A549 (cell line): ENCODE results near the gene MYH6. TPM values are rescaled to one million over a fixed set of nuclear protein-coding genes. Genes with fewer than 3 reads are reported as not detected.
A peak's percentile ranks its signal among the peaks of the same experiment; 100 is the strongest.

Experiments used
- ATAC-seq, 2 experiments: fragments of 200-7000 bp in 1 of 2; fragments of >200 bp in 1 of 2; cut with Nextera tagmentation in 1 of 2; cut with Tn5 transposase in 1 of 2; 3 replicates each; pipeline versions ENCODE4 v1.8.0 to v1.9.1; 2018 to 2020; ENCODE audit warnings: mild to moderate bottlenecking in 1 of 2, moderate library complexity in 1 of 2
- CTCF ChIA-PET: fragments of 300-600 bp; sonication (Branson Sonifier 250); formaldehyde crosslinking; extraction: SDS; loops from one replicate; lab custom pipeline; 2021; ENCODE audit warnings: antibody characterized with exemption, inconsistent platforms; lab: Yijun Ruan, JAX
- POLR2A ChIA-PET: fragments of 350-600 bp; formaldehyde crosslinking; extraction: SDS; loops from one replicate; lab custom pipeline; 2021; ENCODE audit warnings: antibody characterized with exemption, inconsistent platforms; lab: Yijun Ruan, JAX
- DNase-seq, 2 experiments: peaks; one replicate each; pipeline versions ENCODE4 v3.0.0 to v3.0.0-alpha.2; 2011 to 2016; ENCODE audit warnings: low read depth in 1 of 2, low spot score in 1 of 2
- FAIRE-seq: peaks from 2 replicates; lab custom pipeline; 2011; peaks lifted over from hg19 to GRCh38; lab: Jason Lieb, UNC
- H3K27ac ChIP-seq, 2 experiments: fragments of >200 bp; sonication (Bioruptor Twin); formaldehyde crosslinking; 3 replicates each; pipeline ENCODE4 v1.5.1; 2016 to 2017
- H3K4me1 ChIP-seq: fragments of >200 bp; sonication (Bioruptor Twin); formaldehyde crosslinking; 3 replicates; pipeline ENCODE4 v1.6.1; 2016
- H3K4me2 ChIP-seq: fragments of >200 bp; sonication (Bioruptor Twin); formaldehyde crosslinking; 3 replicates; pipeline ENCODE4 v1.6.1; 2016
- H3K4me3 ChIP-seq: fragments of >200 bp; sonication (Bioruptor Twin); formaldehyde crosslinking; 3 replicates; pipeline ENCODE4 v1.5.1; 2016
- H3K9me3 ChIP-seq: fragments of >200 bp; sonication (Bioruptor Twin); formaldehyde crosslinking; 3 replicates; pipeline ENCODE4 v1.6.1; 2016
- CBX8 ChIP-seq: fragments of 200-600 bp; sonication (generic); IDR thresholded peaks from 2 replicates; pipeline ENCODE4 v1.6.1; 2016
- CEBPB ChIP-seq, 2 experiments: fragments of >200 bp in 1 of 2; sonication (Bioruptor Twin) in 1 of 2; formaldehyde crosslinking in 1 of 2; IDR thresholded peaks; 2 replicates each; pipeline ENCODE4 v1.6.1; 2012 to 2016
- CHD4 ChIP-seq: fragments of 200-600 bp; sonication (generic); IDR thresholded peaks from 2 replicates; pipeline ENCODE4 v1.6.1; 2016; ENCODE audit warnings: antibody characterized with exemption, mild to moderate bottlenecking, borderline replicate concordance
- EHMT2 ChIP-seq: fragments of 200-600 bp; sonication (generic); IDR thresholded peaks from 2 replicates; pipeline ENCODE4 v1.6.1; 2016; ENCODE audit warnings: antibody characterized with exemption, low read depth, mild to moderate bottlenecking, moderate library complexity
- EP300 ChIP-seq, 2 experiments: fragments of >200 bp; sonication (Bioruptor Twin); formaldehyde crosslinking; IDR thresholded peaks; 2 replicates in 1 of 2; 3 replicates in 1 of 2; pipeline ENCODE4 v1.6.1; 2016 to 2017
- ESRRA ChIP-seq: fragments of 150-350 bp; IDR thresholded peaks from 2 replicates; pipeline ENCODE4 v1.6.1; 2014; ENCODE audit warnings: mild to moderate bottlenecking, low read length, borderline replicate concordance
- FOSB ChIP-seq: fragments of 250-450 bp; sonication (Bioruptor Pico); IDR thresholded peaks from 2 replicates; pipeline ENCODE4 v1.5.0; 2020; ENCODE audit warnings: mild to moderate bottlenecking, moderate library complexity
- FOXS1 ChIP-seq: fragments of 250-450 bp; sonication (Bioruptor Pico); IDR thresholded peaks from 2 replicates; pipeline ENCODE4 v1.5.0; 2020; ENCODE audit warnings: mild to moderate bottlenecking, moderate library complexity
- JUN ChIP-seq, 2 experiments: fragments of >200 bp; sonication (Bioruptor Twin); formaldehyde crosslinking; IDR thresholded peaks; 2 replicates in 1 of 2; 3 replicates in 1 of 2; pipeline ENCODE4 v1.6.1; 2016 to 2017
- KDM1A ChIP-seq: fragments of 200-600 bp; sonication (generic); IDR thresholded peaks from 2 replicates; pipeline ENCODE4 v1.6.1; 2016; ENCODE audit warnings: low read depth, mild to moderate bottlenecking
- MYC ChIP-seq: IDR thresholded peaks from 2 replicates; pipeline ENCODE4 v1.6.1; 2012; ENCODE audit warnings: mild to moderate bottlenecking, inconsistent platforms, low read length, improper control_type of control experiment, borderline replicate concordance
- NPAS2 ChIP-seq: fragments of 250-450 bp; sonication (Bioruptor Pico); IDR thresholded peaks from 2 replicates; pipeline ENCODE4 v1.8.0; 2022; ENCODE audit warnings: mild to moderate bottlenecking, moderate library complexity, borderline replicate concordance
- PHF8 ChIP-seq: fragments of 200-600 bp; sonication (generic); IDR thresholded peaks from 2 replicates; pipeline ENCODE4 v1.6.1; 2016; ENCODE audit warnings: low read depth, mild to moderate bottlenecking, antibody characterized with exemption, moderate library complexity, borderline replicate concordance
- POLR2A ChIP-seq: IDR thresholded peaks from 2 replicates; pipeline ENCODE4 v1.6.1; 2012; ENCODE audit warnings: mild to moderate bottlenecking, low read length
- POLR2AphosphoS2 ChIP-seq: conservative IDR thresholded peaks from 2 replicates; pipeline ENCODE4 v1.6.1; 2012; ENCODE audit warnings: low read length, improper control_type of control experiment, inconsistent platforms
- ZC3H11A ChIP-seq: fragments of 450-650 bp; IDR thresholded peaks from 2 replicates; pipeline ENCODE4 v1.6.1; 2014; ENCODE audit warnings: antibody characterized with exemption, mild to moderate bottlenecking
- ZNF302 ChIP-seq: fragments of 250-450 bp; sonication (Bioruptor Pico); IDR thresholded peaks from 2 replicates; pipeline ENCODE4 v1.9.0; 2021; ENCODE audit warnings: inconsistent platforms, mild to moderate bottlenecking, moderate library complexity
- ZSCAN20 ChIP-seq: fragments of 250-450 bp; sonication (Bioruptor Pico); IDR thresholded peaks from 2 replicates; pipeline ENCODE4 v1.8.0; 2022; ENCODE audit warnings: mild to moderate bottlenecking, moderate library complexity
- WGBS: methylation state at CpG from one replicate; pipeline ENCODE4 v1.1.6; 2017; ENCODE audit errors: missing lambda C conversion rate; 5-methylcytosine and 5-hydroxymethylcytosine counted together
- polyA plus RNA-seq, 4 experiments: library from polyadenylated mRNA; depleted of rRNA in 3 of 4; stranded (reverse); fragments of >200 nt; fragmentation: RNase III in 1 of 4; extraction: RNeasy Plus Mini Kit Qiagen cat#74134 plus additional on column Dnase treatment in 1 of 4; gene quantifications; 2 replicates in 3 of 4; 3 replicates in 1 of 4; pipeline ENCODE4 v1.2.3, GENCODE V29; 2011 to 2017
- TF ChIP-seq, protein P1 (sequence below): IDR thresholded peaks from 2 replicates; pipeline ENCODE4 v1.6.1; 2012; ENCODE audit warnings: low read depth, borderline replicate concordance
- TF ChIP-seq, protein P2 (sequence below): fragments of 250-450 bp; sonication (Bioruptor Pico); IDR thresholded peaks from 2 replicates; pipeline ENCODE4 v1.5.0; 2021; ENCODE audit warnings: mild to moderate bottlenecking, moderate library complexity, borderline replicate concordance
- TF ChIP-seq, protein P3 (sequence below): fragments of 150-350 bp; IDR thresholded peaks from 2 replicates; pipeline ENCODE4 v1.6.1; 2014; ENCODE audit warnings: low read depth, mild to moderate bottlenecking, low read length

The MYH6 gene
- polyA plus RNA-seq, 2 of the 4 experiments (the other 2 are of a cell fraction) = not detected

DNA sequence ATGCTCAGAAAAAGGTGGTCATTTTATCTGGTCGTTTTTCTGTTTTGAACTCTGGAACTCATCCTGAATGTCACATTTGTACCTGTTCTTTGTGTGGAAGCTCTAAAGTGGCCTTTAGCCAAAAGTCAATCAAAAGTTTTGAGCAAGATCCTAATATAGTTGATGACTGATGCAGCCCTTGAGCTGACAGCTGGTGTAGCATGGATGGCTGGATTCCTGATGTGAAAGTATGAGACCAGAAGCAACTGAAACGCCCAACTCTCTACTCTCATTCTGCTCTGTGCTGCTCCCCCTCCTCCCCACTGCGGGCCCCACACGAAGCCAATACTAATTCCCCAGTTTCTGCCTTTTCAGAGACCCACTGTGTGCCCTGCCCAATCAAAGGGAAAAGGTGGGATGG is 37.7 kb upstream of the MYH6 start:
- DNase-seq = no peak
- POLR2A ChIA-PET = no interaction called here

DNA sequence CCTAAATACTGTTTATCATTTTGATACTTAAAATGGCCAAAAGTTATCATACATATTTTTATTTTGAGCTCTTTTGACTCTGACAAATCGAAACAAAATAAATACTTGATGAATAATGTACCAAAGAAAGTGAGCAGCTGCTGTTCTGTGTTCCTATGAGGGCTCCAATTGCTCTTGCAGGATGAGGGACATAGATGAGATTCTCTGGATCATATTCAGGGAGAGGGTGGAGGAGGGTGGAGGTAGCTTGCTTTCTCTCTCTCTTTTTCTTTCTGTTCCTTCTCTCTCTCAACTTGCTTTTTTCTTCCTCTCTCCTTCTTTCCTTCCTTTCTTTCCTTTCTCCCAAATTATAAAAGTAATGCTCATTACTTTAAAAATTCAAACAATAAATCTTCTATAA is 36.2 kb upstream of the MYH6 start:
- no peaks in the 10 kb centered on the region for H3K9me3 ChIP-seq
- FAIRE-seq = no peak
- 0% methylated on average over 1 of the region's 1 CpG for WGBS
- no peak overlapping the region for H3K4me2 ChIP-seq
- no peak overlapping the region for H3K27ac ChIP-seq
- TF ChIP-seq KDM1A (no peak), PHF8 (no peak), JUN (IDR thresholded peaks at IDR 0.05) (no peak), FOSB (CRISPR knock-in tag) (no peak), POLR2AphosphoS2 (no peak), ESRRA (no peak), NPAS2 (CRISPR knock-in tag) (no peak), EHMT2 (no peak), ZC3H11A (no peak), CBX8 (no peak), ZSCAN20 (no peak), POLR2A (no peak)
- TF ChIP-seq, protein P1, sequence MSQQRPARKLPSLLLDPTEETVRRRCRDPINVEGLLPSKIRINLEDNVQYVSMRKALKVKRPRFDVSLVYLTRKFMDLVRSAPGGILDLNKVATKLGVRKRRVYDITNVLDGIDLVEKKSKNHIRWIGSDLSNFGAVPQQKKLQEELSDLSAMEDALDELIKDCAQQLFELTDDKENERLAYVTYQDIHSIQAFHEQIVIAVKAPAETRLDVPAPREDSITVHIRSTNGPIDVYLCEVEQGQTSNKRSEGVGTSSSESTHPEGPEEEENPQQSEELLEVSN = no peak
- TF ChIP-seq, protein P2, sequence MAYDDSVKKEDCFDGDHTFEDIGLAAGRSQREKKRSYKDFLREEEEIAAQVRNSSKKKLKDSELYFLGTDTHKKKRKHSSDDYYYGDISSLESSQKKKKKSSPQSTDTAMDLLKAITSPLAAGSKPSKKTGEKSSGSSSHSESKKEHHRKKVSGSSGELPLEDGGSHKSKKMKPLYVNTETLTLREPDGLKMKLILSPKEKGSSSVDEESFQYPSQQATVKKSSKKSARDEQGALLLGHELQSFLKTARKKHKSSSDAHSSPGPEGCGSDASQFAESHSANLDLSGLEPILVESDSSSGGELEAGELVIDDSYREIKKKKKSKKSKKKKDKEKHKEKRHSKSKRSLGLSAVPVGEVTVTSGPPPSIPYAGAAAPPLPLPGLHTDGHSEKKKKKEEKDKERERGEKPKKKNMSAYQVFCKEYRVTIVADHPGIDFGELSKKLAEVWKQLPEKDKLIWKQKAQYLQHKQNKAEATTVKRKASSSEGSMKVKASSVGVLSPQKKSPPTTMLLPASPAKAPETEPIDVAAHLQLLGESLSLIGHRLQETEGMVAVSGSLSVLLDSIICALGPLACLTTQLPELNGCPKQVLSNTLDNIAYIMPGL (CRISPR knock-in tag) = no peak
- TF ChIP-seq, all 56 proteins: peak for 0
- Histone ChIP-seq H3K4me3 (no peak overlapping the region), H3K4me1 (no peaks in the 10 kb centered on the region)
- ChIA-PET CTCF (interaction anchor here (1.3 to 2.1 kb wide), 3 partner anchors 12 to 64 kb away, joined by 4 to 7 read pairs (median 4); no protein-coding TSS in a partner anchor), POLR2A (no interaction called here)
- ATAC-seq (no peak), DNase-seq (no peak)

More for the DNA sequence above, 37.7 kb upstream of the MYH6 start:
- WGBS = 5% methylated on average over 4 of the region's 4 CpGs
- FAIRE-seq = no peak
- no peak for ATAC-seq
- Histone ChIP-seq H3K4me3 (no peak overlapping the region), H3K9me3 (no peaks in the 10 kb centered on the region), H3K27ac (no peak overlapping the region), H3K4me1 (no peaks in the 10 kb centered on the region), H3K4me2 (no peak overlapping the region)
- TF ChIP-seq PHF8 = no peak
- CTCF ChIA-PET = interaction anchor here (1.6 kb wide), 1 partner anchor 21 kb away, joined by 4 read pairs; no protein-coding TSS in a partner anchor

DNA sequence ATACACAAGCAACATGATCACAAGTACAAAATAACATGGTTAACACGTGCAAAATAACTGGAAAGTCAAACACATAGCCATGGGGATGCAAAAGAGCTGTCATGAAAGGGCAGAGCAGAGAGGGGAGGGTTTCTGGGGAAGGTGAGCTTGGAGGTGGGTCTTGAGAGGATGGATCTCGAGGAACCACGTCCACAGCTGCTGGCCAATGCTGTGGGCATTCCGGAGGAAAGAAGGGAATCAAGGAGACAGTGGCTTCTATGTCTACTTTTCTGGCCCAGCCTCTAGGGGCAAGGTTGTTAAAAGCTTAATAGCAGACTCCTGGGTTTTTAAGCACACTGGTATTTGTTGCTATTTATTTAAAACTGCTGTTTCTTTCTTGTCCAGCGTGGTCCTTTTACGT is 35.8 kb upstream of the MYH6 start:
- H3K4me3 ChIP-seq = no peak overlapping the region
- WGBS = 7% methylated on average over 6 of the region's 6 CpGs
- H3K27ac ChIP-seq = no peak overlapping the region
- no peak overlapping the region for H3K4me2 ChIP-seq
- ChIA-PET CTCF (interaction anchor here (1.3 to 2.1 kb wide), 3 partner anchors 10 to 64 kb away, joined by 3 to 7 read pairs (median 4); no protein-coding TSS in a partner anchor), POLR2A (no interaction called here)
- FAIRE-seq = no peak
- TF ChIP-seq EP300 (IDR thresholded peaks at IDR 0.05) (no peak), FOSB (CRISPR knock-in tag) (no peak), CHD4 (no peak), CEBPB (IDR thresholded peaks at IDR 0.05) (no peak), PHF8 (no peak), FOXS1 (CRISPR knock-in tag) (no peak), ZC3H11A (no peak), JUN (IDR thresholded peaks at IDR 0.05) (no peak), ZNF302 (CRISPR knock-in tag) (no peak), MYC (no peak), NPAS2 (CRISPR knock-in tag) (no peak), POLR2A (no peak)
- TF ChIP-seq, protein P3, sequence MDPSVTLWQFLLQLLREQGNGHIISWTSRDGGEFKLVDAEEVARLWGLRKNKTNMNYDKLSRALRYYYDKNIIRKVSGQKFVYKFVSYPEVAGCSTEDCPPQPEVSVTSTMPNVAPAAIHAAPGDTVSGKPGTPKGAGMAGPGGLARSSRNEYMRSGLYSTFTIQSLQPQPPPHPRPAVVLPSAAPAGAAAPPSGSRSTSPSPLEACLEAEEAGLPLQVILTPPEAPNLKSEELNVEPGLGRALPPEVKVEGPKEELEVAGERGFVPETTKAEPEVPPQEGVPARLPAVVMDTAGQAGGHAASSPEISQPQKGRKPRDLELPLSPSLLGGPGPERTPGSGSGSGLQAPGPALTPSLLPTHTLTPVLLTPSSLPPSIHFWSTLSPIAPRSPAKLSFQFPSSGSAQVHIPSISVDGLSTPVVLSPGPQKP = no peak
- no peaks in the 10 kb centered on the region for H3K4me1 ChIP-seq
- no peak for DNase-seq
- 0 out of 6 replicates have a peak, but pooled peaks of 1 of the 2 experiments have one; percentile 36 for ATAC-seq
- no peaks in the 10 kb centered on the region for H3K9me3 ChIP-seq
